OCI-LY1 (cell line): ENCODE results near the gene TAB2.

Source experiments
- CTCF ChIP-seq: fragments of 200-600 bp; sonication (generic), shearing (Covaris generic); IDR thresholded peaks from 2 replicates; pipeline ENCODE4 v1.5.1; 2017; ENCODE audit warnings: mild to moderate bottlenecking, antibody characterized with exemption, low read length, moderate library complexity, mixed read lengths
- EZH2 ChIP-seq: fragments of 200-600 bp; sonication (generic), shearing (Covaris generic); IDR thresholded peaks from 2 replicates; pipeline ENCODE4 v1.8.0; 2017; ENCODE audit warnings: borderline replicate concordance, mixed run types, mild to moderate bottlenecking, antibody characterized with exemption, low read length, moderate library complexity, mixed read lengths

DNA sequence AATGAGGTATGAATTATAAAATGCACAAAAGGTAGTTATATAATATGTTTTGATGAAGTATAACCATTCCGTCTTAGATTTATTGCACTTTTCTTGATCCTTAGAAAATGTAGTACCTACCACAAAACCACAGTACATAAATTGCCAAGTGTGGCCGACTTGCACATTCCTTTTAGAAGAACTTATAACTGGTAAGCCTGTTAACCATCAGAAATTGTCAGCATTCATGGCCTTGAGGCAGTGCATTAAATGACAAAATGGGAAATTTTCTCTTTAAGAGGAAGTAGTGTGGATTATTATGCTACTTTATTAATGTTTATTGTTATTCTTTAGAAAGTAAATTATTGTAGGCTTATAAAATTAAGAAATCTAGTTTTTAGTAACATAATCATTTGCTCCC lies 29.6 kb downstream of the TAB2 start:
- TF ChIP-seq CTCF (no peak), EZH2 (no peak)
